Cardiac muscle cell (in vitro differentiated cells and primary cell): ENCODE measurements around the gene AURKA. TPM values are rescaled to one million over a fixed set of nuclear protein-coding genes. Genes with fewer than 3 reads are reported as not detected.
A peak's percentile ranks its signal among the peaks of the same experiment; 100 is the strongest.

Source experiments
- DNase-seq, 2 donors: peaks; one replicate each; pipeline versions ENCODE4 v3.0.0 to v3.0.0-alpha.2; 2010 to 2017; ENCODE audit warnings: low read depth in 1 of 2, low spot score in 1 of 2
- H3K27ac ChIP-seq: fragments of 200-600 bp; sonication (generic); 2 replicates; pipeline ENCODE4 v1.5.1; 2016
- H3K27me3 ChIP-seq: fragments of 200-600 bp; sonication (generic); 2 replicates; pipeline ENCODE4 v1.6.0; 2016; ENCODE audit warnings: control low read depth
- H3K36me3 ChIP-seq: fragments of 200-600 bp; sonication (generic); 2 replicates; pipeline ENCODE4 v1.5.1; 2016; ENCODE audit warnings: control low read depth
- H3K4me1 ChIP-seq: fragments of 200-600 bp; sonication (generic); 2 replicates; pipeline ENCODE4 v1.8.1; 2017; ENCODE audit warnings: low read depth, mild to moderate bottlenecking, mixed run types
- H3K4me3 ChIP-seq: fragments of 200-600 bp; sonication (generic); 2 replicates; pipeline ENCODE4 v1.5.1; 2016; ENCODE audit warnings: mild to moderate bottlenecking
- H3K9me3 ChIP-seq: fragments of 200-600 bp; sonication (generic); 2 replicates; pipeline ENCODE4 v1.5.1; 2017; ENCODE audit warnings: low read depth, mild to moderate bottlenecking, control low read depth
- polyA plus RNA-seq: library from polyadenylated mRNA; unstranded; fragments of >200 nt; fragmentation: Nextera tagmentation; extraction: Ambion mirVana; gene quantifications from 2 replicates; pipeline ENCODE4 v1.2.1, GENCODE V29; 2016
- total RNA-seq: library from RNA; depleted of rRNA; stranded (reverse); fragments of >200 nt; gene quantifications from 2 replicates; pipeline ENCODE4 v1.2.3, GENCODE V29; 2016
- TF ChIP-seq, protein P1 (sequence below): IDR thresholded peaks from 2 replicates; pipeline ENCODE4 v1.5.1; 2012; ENCODE audit warnings: low read depth, mild to moderate bottlenecking, low read length

Gene AURKA
- total and polyA plus RNA-seq, 2 experiments from 2014 or later = 28.8 to 58.2 TPM

GRCh38 chr20:56429941-56430340, 37.9 kb upstream of the AURKA start:
- DNase-seq = no peak
- H3K27ac ChIP-seq = no peak overlapping the region
- H3K36me3 ChIP-seq = no peaks in the 10 kb centered on the region
- peaks cover 7% of the 10 kb centered on the region for H3K27me3 ChIP-seq
- H3K4me1 ChIP-seq = no peaks in the 10 kb centered on the region
- TF ChIP-seq, protein P1, sequence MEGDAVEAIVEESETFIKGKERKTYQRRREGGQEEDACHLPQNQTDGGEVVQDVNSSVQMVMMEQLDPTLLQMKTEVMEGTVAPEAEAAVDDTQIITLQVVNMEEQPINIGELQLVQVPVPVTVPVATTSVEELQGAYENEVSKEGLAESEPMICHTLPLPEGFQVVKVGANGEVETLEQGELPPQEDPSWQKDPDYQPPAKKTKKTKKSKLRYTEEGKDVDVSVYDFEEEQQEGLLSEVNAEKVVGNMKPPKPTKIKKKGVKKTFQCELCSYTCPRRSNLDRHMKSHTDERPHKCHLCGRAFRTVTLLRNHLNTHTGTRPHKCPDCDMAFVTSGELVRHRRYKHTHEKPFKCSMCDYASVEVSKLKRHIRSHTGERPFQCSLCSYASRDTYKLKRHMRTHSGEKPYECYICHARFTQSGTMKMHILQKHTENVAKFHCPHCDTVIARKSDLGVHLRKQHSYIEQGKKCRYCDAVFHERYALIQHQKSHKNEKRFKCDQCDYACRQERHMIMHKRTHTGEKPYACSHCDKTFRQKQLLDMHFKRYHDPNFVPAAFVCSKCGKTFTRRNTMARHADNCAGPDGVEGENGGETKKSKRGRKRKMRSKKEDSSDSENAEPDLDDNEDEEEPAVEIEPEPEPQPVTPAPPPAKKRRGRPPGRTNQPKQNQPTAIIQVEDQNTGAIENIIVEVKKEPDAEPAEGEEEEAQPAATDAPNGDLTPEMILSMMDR = no peak
- no peak overlapping the region for H3K4me3 ChIP-seq
- H3K9me3 ChIP-seq = no peaks in the 10 kb centered on the region

DNA sequence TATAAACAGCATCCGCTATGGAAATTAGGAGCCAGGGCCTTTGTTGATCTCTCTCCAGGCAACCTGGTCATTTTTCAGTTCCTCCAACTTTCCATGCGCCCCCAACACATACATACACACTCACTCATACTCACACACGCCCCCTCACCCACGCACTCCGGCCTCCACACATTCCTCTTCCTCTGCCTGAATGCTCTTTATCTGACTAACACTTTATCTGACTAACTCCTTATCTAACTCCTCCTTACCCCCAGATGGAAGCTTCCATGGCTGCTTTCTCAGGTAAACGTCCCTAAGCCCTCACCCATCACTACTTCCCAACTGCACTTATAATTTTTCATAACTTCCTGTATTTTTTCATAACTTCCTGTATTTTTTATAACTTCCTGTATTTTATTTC, 37.5 kb upstream of the AURKA start:
- peak in 1 of 2 donors; percentile 62 for DNase-seq

DNA sequence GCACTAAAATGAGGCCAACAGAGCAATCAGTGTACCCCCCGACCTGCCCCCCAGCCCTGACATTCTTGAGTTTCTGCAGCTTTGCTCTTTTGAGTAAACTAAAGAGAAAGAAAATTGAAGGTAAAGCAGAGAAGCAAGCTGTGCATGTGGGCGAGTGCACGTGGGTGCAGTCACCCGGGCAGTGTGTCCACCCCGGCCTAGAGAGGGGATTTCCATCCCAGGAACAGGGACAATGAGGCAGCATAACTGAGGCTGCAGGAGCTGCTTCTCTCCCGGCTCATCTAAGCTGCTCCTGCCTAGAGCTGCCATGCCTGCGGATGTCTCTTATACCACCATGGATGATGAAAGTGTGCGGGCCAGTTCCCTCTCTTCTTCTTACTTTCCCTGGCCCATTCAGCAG, 36.9 kb upstream of the AURKA start:
- DNase-seq = no peak
- Histone ChIP-seq H3K36me3 (no peaks in the 10 kb centered on the region), H3K27ac (no peak overlapping the region), H3K9me3 (no peaks in the 10 kb centered on the region), H3K27me3 (peaks cover 12% of the 10 kb centered on the region), H3K4me3 (no peak overlapping the region), H3K4me1 (no peaks in the 10 kb centered on the region)
- TF ChIP-seq, protein P1 = no peak

More for the DNA sequence above, 37.5 kb upstream of the AURKA start:
- Histone ChIP-seq H3K36me3 (no peaks in the 10 kb centered on the region), H3K4me3 (no peak overlapping the region), H3K27ac (no peak overlapping the region), H3K27me3 (peaks cover 7% of the 10 kb centered on the region), H3K4me1 (no peaks in the 10 kb centered on the region), H3K9me3 (no peaks in the 10 kb centered on the region)
- TF ChIP-seq, protein P1 = no peak

- TF ChIP-seq, protein P1 = no peak
- DNase-seq = no peak
- no peak overlapping the region for H3K27ac ChIP-seq
- no peak overlapping the region for H3K4me3 ChIP-seq
- no peaks in the 10 kb centered on the region for H3K9me3 ChIP-seq
- H3K27me3 ChIP-seq = peaks cover 14% of the 10 kb centered on the region
- no peaks in the 10 kb centered on the region for H3K4me1 ChIP-seq
- H3K36me3 ChIP-seq = no peaks in the 10 kb centered on the region
These were observed 36.4 kb upstream of the AURKA start for GRCh38 chr20:56428410-56428809.

- Histone ChIP-seq H3K4me3 (no peak overlapping the region), H3K27me3 (peaks cover 14% of the 10 kb centered on the region), H3K9me3 (no peaks in the 10 kb centered on the region), H3K36me3 (no peaks in the 10 kb centered on the region), H3K27ac (no peak overlapping the region), H3K4me1 (no peaks in the 10 kb centered on the region)
- TF ChIP-seq, protein P1 = no peak
- DNase-seq = no peak
These were observed 35.8 kb upstream of the AURKA start for GRCh38 chr20:56427797-56428196.

DNA sequence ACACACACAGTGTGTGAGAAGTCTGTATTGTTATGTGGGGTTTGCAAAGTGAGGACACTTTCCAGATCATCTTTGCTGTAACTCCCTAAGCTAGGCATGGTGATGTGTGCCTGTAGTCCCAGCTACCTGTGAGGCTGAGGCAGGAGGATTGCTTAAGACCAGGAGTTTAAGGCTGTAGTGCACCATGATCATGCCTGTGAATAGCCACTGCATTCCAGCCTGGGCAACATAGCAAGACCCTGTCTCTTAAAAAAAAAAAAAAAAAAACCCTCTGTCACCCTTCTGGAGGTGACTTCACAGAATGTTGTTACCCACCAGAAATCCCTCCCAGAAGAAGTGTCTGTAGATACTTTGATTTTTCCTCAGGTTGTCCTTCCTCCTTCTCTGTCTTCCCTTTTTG, 34.9 kb upstream of the AURKA start:
- Histone ChIP-seq H3K9me3 (no peaks in the 10 kb centered on the region), H3K27me3 (peaks cover 14% of the 10 kb centered on the region), H3K4me1 (no peaks in the 10 kb centered on the region), H3K27ac (no peak overlapping the region), H3K36me3 (no peaks in the 10 kb centered on the region), H3K4me3 (no peak overlapping the region)
- DNase-seq = no peak
- TF ChIP-seq, protein P1 = no peak
